Heart right ventricle (tissue), 16 donors: ENCODE results near the gene IGFBP7. TPM values are rescaled to one million over a fixed set of nuclear protein-coding genes. Genes with fewer than 3 reads are reported as not detected.

Source experiments
- ATAC-seq, 8 donors: fragments of 200-7000 bp; cut with Tn5 transposase; one replicate each; pipeline ENCODE4 v1.9.1; 2020; ENCODE audit warnings: mild to moderate bottlenecking in 8 of 8, moderate library complexity in 8 of 8, moderate number of reproducible peaks in 1 of 8
- DNase-seq, 2 donors: peaks; one replicate each; pipeline ENCODE4 v3.0.0-alpha.2; 2020
- H3K27ac ChIP-seq, 10 donors: fragments of 200-600 bp; sonication (generic) in 2 of 10; one replicate each; pipeline versions ENCODE4 v1.5.0 to v1.8.0; 2020 to 2022; ENCODE audit warnings: mild to moderate bottlenecking in 3 of 10
- H3K27me3 ChIP-seq, 7 donors: fragments of 200-600 bp; one replicate each; pipeline ENCODE4 v1.8.0; 2021 to 2022; ENCODE audit warnings: mild to moderate bottlenecking in 2 of 7
- H3K36me3 ChIP-seq, 9 donors: fragments of 200-600 bp; sonication (generic) in 1 of 9; one replicate each; pipeline versions ENCODE4 v1.5.0 to v1.8.0; 2020 to 2022; ENCODE audit warnings: mild to moderate bottlenecking in 2 of 9
- H3K4me1 ChIP-seq, 9 donors: fragments of 200-600 bp; sonication (generic) in 1 of 9; one replicate each; pipeline versions ENCODE4 v1.5.0 to v1.8.0; 2020 to 2022; ENCODE audit warnings: mild to moderate bottlenecking in 4 of 9
- H3K4me3 ChIP-seq, 10 donors: fragments of 200-600 bp; sonication (generic) in 2 of 10; one replicate each; pipeline versions ENCODE4 v1.5.0 to v1.8.0; 2020 to 2022; ENCODE audit warnings: mild to moderate bottlenecking in 7 of 10, moderate library complexity in 2 of 10
- H3K9me3 ChIP-seq, 11 donors: fragments of 200-600 bp in 10 of 11; sonication (generic) in 2 of 11; one replicate each; pipeline versions ENCODE4 v1.5.0 to v1.8.0; 2013 to 2022; ENCODE audit warnings: mild to moderate bottlenecking in 2 of 11, control low read depth in 1 of 11, moderate library complexity in 1 of 11
- CTCF ChIP-seq, 9 donors: fragments of 200-600 bp; sonication (generic) in 2 of 9; IDR thresholded peaks; one replicate each; pipeline versions ENCODE4 v1.5.0 to v1.8.0; 2021 to 2022; ENCODE audit warnings: antibody characterized with exemption in 9 of 9, mild to moderate bottlenecking in 5 of 9, moderate library complexity in 1 of 9
- WGBS, 2 donors: extraction: QIAGEN DNeasy Blood & Tissue Kit; methylation state at CpG; one replicate each; pipeline ENCODE4 v1.1.7; 2013; ENCODE audit warnings: inconsistent platforms in 1 of 2; 5-methylcytosine and 5-hydroxymethylcytosine counted together
- intact Hi-C, 10 donors: fragments of 100-400 bp; cut with DNase I; formaldehyde crosslinking; loops; one replicate each; pipeline versions ENCODE4 v1.11.1 to v1.14.2; 2022
- polyA plus RNA-seq, 2 donors: library from polyadenylated mRNA; stranded (reverse); fragments of 200-250 nt; gene quantifications; one replicate each; pipeline ENCODE4 v1.2.3, GENCODE V29; 2013
- total RNA-seq, 10 donors: library from RNA; stranded (reverse); fragmentation: NEBNext Ultra II Directional in 3 of 10; extraction: Animal tissue kit (Norgen Biotek cat#: 25700) in 3 of 10; gene quantifications; one replicate each; pipeline versions ENCODE4 v1.2.1 to v1.2.4, GENCODE V29; 2021 to 2023
- donor health status: Arrhythmogenic right ventricular cardiomyopathy.
- donor health status: ischemic (EF 13 %, LVEDD 7.1; RV severe dilation, severe dysfunction).
- donor health status: healthy with polysubstance abuse.
- donor health status: DM: no; HTN: yes; CAD: no.
- donor health status: DM: no; HTN: no; CAD: no.
- donor health status: ischemic (EF 25% LVEDD 6.9; RV normal size, moderate dysfunction).
- donor health status: ischemic (EF 25% LVEDD 5.7; RV mildly dilated, moderate dysfunction).
- donor health status: healthy.
- donor health status: DM: yes; HTN: yes; CAD: no.
- donor health status: Ischemic cardiomyopathy.
- donor health status: ischemic (EF 35%, LVEDD 5.7; RV mildly dilated, moderate dysfunction).
- donor health status: nonischemic (EF 11% LVEDD 7.7; RV severe dilation, severe dysfunction).
- donor health status: DM: yes; HTN: yes; CAD: no.
- donor health status: PGD.
- donor health status: ischemic (EF 29% LVEDD 5.4; RV normal size, mild dysfunction).
- donor health status: nonischemic (EF 23%, LVEDD 6.1; RV moderate dilation, normal function).

IGFBP7 gene
- total and polyA plus RNA-seq, 12 donors, result 498 to 1,251 (median 626) TPM

GRCh38 chr4:57023104-57023503 lies 87.1 kb downstream of the IGFBP7 start:
- Histone ChIP-seq H3K27me3 (no peaks in the 10 kb centered on the region), H3K4me1 (peaks cover 0 to 31% (median 23%) of the 10 kb centered on the region in 9 donors), H3K27ac (peak overlapping the region in 2 of 10 donors; percentile 5 to 15), H3K4me3 (no peak overlapping the region), H3K9me3 (no peaks in the 10 kb centered on the region), H3K36me3 (peaks cover 0 to 100% (median 67%) of the 10 kb centered on the region in 9 donors)
- no peak for TF ChIP-seq CTCF (IDR thresholded peaks at IDR 0.05)
- 78 to 84% methylated on average over 4 of the region's 4 CpGs for WGBS, 2 donors
- intact Hi-C loops, result no loop called here
- no peak for DNase-seq
- no peak for ATAC-seq

GRCh38 chr4:57020467-57021101 lies 89.6 kb downstream of the IGFBP7 start:
- whole genome bisulfite sequencing, 2 donors, result 64 to 73% methylated on average over 5 of the region's 5 CpGs
- H3K36me3 ChIP-seq, result peaks cover 0 to 100% (median 59%) of the 10 kb centered on the region in 9 donors
- no peaks in the 10 kb centered on the region for H3K9me3 ChIP-seq
- DNase-seq (no peak), ATAC-seq (peak in 6 of 8 donors; percentile 53 to 78 (median 72))
- intact Hi-C loops, result no loop called here
- peaks cover 0 to 31% (median 23%) of the 10 kb centered on the region in 9 donors for H3K4me1 ChIP-seq
- H3K27ac ChIP-seq, result peak overlapping the region in 6 of 10 donors; percentile 11 to 71 (median 32)
- no peak for TF ChIP-seq CTCF (IDR thresholded peaks at IDR 0.05)
- no peaks in the 10 kb centered on the region for H3K27me3 ChIP-seq
- no peak overlapping the region for H3K4me3 ChIP-seq

- intact Hi-C loops, result no loop called here
- ATAC-seq (peak in 5 of 8 donors; percentile 16 to 35 (median 23)), DNase-seq (no peak)
- Histone ChIP-seq H3K27me3 (no peaks in the 10 kb centered on the region), H3K4me3 (no peak overlapping the region), H3K36me3 (peaks cover 0 to 100% (median 59%) of the 10 kb centered on the region in 9 donors), H3K9me3 (no peaks in the 10 kb centered on the region), H3K27ac (peak overlapping the region in 2 of 10 donors; percentile 17 to 71), H3K4me1 (peaks cover 0 to 31% (median 23%) of the 10 kb centered on the region in 9 donors)
- TF ChIP-seq CTCF (IDR thresholded peaks at IDR 0.05), result peak in 5 of 9 donors; percentile 12 to 37 (median 24)
Measured at GRCh38 chr4:57018980-57019379, 91.2 kb downstream of the IGFBP7 start.

- Histone ChIP-seq H3K4me3 (no peak overlapping the region), H3K27ac (no peak overlapping the region), H3K9me3 (no peaks in the 10 kb centered on the region), H3K36me3 (peaks cover 0 to 100% (median 81%) of the 10 kb centered on the region in 9 donors), H3K4me1 (peaks cover 0 to 5% (median 0%) of the 10 kb centered on the region in 9 donors), H3K27me3 (no peaks in the 10 kb centered on the region)
- DNase-seq (no peak), ATAC-seq (peak in 1 of 8 donors; percentile 18)
- 81 to 85% methylated on average over 4 of the region's 4 CpGs for WGBS, 2 donors
- TF ChIP-seq CTCF (IDR thresholded peaks at IDR 0.05), result no peak
- intact Hi-C loops, result no loop called here
Measured at GRCh38 chr4:57013543-57014120, 96.6 kb downstream of the IGFBP7 start.
